Activated CD8-positive, alpha-beta memory T cell treated with anti-CD3 and anti-CD28 coated beads, Interleukin-2, amount 50 U/mL, for 1 hour (primary cell): ENCODE results near the gene ST3GAL2.
"Not testable (repeated sequence)": the region's sequence is repeated elsewhere in the genome, so short reads cannot be mapped to it uniquely, and the experiment has no call there.

ENCODE experiments used
- DNase-seq: peaks from one replicate; pipeline ENCODE4 v3.0.0-alpha.2; 2020; ENCODE audit errors: extremely low read depth

Gene ST3GAL2

DNA sequence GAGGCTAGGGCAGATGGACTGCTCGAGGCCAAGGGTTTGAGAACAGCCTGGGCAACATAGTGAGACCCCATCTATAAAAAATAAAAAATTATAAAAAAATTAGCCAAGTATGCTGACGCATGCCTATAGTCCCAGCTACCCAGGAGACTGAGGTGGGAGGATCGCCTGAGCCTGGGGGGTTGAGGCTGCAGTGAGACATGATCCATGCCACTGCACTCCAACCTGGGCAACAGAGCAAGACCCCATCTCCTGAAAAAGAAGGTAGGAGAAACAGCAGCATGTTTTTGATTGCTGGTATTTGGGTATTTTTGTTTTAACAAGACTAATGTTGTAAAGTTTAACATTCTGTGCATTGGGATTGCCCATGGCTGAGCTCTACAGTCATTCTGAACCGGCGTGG lies 101.1 kb downstream of the ST3GAL2 start:
- no peak for DNase-seq

DNA sequence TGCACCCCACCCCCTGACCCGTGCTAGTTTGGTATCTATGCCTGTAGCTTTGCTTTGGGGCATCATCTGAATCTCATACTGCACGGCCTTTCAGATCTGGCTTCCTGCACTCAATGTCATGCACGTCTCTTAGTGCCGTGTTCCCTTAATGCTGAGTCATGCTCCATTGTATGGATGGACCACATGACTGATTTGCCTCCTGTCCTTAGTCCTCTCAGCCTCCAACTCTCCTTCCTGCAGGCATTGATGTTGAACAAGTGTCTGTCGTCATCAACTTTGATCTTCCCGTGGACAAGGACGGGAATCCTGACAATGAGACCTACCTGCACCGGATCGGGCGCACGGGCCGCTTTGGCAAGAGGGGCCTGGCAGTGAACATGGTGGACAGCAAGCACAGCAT lies 106.2 kb downstream of the ST3GAL2 start:
- not testable (repeated sequence) for DNase-seq

DNA sequence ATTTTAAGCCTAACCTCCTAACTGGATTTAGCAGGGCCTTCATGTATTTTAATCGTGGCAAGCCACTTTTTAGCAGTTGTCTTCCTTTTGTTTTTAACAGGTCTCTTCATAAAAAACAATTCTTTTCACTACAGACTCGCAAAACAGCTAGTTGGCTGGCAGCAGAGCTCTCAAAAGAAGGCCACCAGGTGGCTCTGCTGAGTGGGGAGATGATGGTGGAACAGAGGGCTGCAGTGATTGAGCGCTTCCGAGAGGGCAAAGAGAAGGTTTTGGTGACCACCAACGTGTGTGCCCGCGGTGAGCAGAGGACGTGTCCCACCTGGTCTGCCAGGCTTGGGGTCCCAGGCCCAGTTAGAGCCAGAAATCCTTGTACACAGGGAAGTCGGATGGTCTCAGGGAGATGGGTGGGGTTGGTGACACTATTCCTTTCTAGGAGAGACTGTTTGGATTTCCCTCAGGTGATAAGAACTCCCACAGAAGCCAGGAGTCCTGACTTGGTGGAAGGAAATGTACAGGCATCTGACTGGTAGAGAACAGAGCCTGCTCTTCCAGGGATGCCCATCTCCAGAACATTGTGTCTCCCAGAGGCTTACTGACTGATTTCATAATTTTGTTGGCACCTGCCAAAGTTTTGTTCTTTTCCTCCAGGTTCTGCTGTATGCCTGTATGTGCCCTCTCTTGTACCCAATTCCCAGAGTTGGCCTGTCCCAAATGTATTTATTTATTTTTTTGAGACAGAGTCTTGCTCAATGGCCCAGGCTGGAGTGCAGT lies 107.1 kb downstream of the ST3GAL2 start:
- DNase-seq: no peak

DNA sequence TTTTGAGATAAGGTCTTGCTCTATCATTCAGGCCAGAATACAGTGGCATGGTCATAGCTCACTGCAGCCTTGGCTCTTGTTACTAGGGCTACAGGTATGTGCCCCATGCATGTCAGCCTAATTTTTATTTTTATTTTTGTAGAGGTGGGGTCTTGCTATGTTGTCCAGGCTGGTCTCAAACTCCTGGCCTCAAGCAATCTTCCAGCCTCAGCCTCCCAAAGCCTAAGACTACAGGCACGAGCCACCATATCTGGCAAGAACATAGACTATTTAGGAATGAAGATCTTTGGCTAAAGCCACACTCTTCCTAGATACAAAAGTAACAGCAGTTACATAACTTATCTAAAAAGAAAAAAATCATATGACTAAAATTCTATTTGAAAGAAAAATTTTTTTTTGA lies 107.8 kb downstream of the ST3GAL2 start:
- DNase-seq: no peak
